Gastrocnemius medialis (tissue), 4 donors: ENCODE data around the gene SDC3. TPM values are rescaled to one million over a fixed set of nuclear protein-coding genes. Genes with fewer than 3 reads are reported as not detected.
A peak's percentile ranks its signal among the peaks of the same experiment; 100 is the strongest.

ENCODE experiments used
- ATAC-seq, 2 donors: fragments of 150-250 bp; one replicate each; pipeline ENCODE4 v1.9.1; 2016
- DNase-seq, 2 donors: peaks; one replicate each; pipeline ENCODE4 v3.0.0-alpha.2; 2019
- H3K27ac ChIP-seq, 4 donors: fragments of 200-600 bp; sonication (generic); 1 replicate in 1 of 4; 2 replicates in 3 of 4; pipeline ENCODE4 v1.5.1; 2016 to 2018; ENCODE audit warnings: mild to moderate bottlenecking in 2 of 4, moderate library complexity in 1 of 4
- H3K27me3 ChIP-seq, 3 donors: fragments of 200-600 bp; sonication (generic) in 2 of 3; 1 replicate in 1 of 3; 2 replicates in 2 of 3; pipeline versions ENCODE4 v1.5.1 to v1.6.0; 2016 to 2019; ENCODE audit warnings: mild to moderate bottlenecking in 1 of 3, moderate library complexity in 1 of 3
- H3K36me3 ChIP-seq, 2 donors: fragments of 200-600 bp; sonication (generic) in 1 of 2; one replicate each; pipeline ENCODE4 v1.5.1; 2017 to 2018
- H3K4me1 ChIP-seq, 2 donors: fragments of 200-600 bp; sonication (generic) in 1 of 2; one replicate each; pipeline ENCODE4 v1.5.1; 2016 to 2017; ENCODE audit warnings: mild to moderate bottlenecking in 2 of 2
- H3K4me3 ChIP-seq, 4 donors: fragments of 200-600 bp; sonication (generic) in 3 of 4; 1 replicate in 1 of 4; 2 replicates in 3 of 4; pipeline ENCODE4 v1.5.1; 2016 to 2019; ENCODE audit warnings: mild to moderate bottlenecking in 2 of 4
- H3K9me3 ChIP-seq, 3 donors: fragments of 200-600 bp; sonication (generic) in 2 of 3; 1 replicate in 1 of 3; 2 replicates in 2 of 3; pipeline ENCODE4 v1.5.1; 2016 to 2019
- CTCF ChIP-seq, 5 experiments: fragments of 450-650 bp in 3 of 5; fragments of 200-600 bp in 2 of 5; sonication (generic) in 2 of 5; IDR thresholded peaks in 4 of 5; conservative IDR thresholded peaks in 1 of 5; 1 replicate in 4 of 5; 2 replicates in 1 of 5; pipeline ENCODE4 v1.5.1; 2016 to 2019; ENCODE audit warnings: antibody characterized with exemption in 5 of 5, mild to moderate bottlenecking in 3 of 5, moderate library complexity in 3 of 5
- POLR2A ChIP-seq, 2 donors: fragments of 450-650 bp; IDR thresholded peaks; one replicate each; pipeline ENCODE4 v1.6.1; 2017; ENCODE audit warnings: antibody characterized with exemption in 2 of 2, mild to moderate bottlenecking in 2 of 2, moderate library complexity in 2 of 2
- in situ Hi-C, 4 donors: fragments of 200-750 bp; cut with MboI; loops; one replicate each; pipeline versions ENCODE4 v1.15.0 to v1.8.0; 2017; ENCODE audit warnings: low sequenced_read_pairs in 4 of 4
- intact Hi-C: fragments of 100-400 bp; cut with DNase I; formaldehyde crosslinking; loops from one replicate; pipeline ENCODE4 v1.15.1; 2023; ENCODE audit warnings: low total_unique reads
- total RNA-seq, 4 donors: library from RNA; depleted of rRNA; stranded (reverse); fragments of >200 nt; gene quantifications; one replicate each; pipeline versions ENCODE4 v1.1.0 to v1.2.3, GENCODE V29; 2016

Gene SDC3
- total RNA-seq, 4 donors from 2014 or later, result 2.7 to 5.6 (median 3.0) TPM

- H3K4me1 ChIP-seq, result peaks cover 8 to 13% of the 10 kb centered on the region in 2 donors
- in situ Hi-C loops, result no loop called here
- H3K27ac ChIP-seq, result peak overlapping the region in 1 of 4 donors; percentile 3
- ATAC-seq (peak; percentile 59 to 61), DNase-seq (no peak)
- intact Hi-C loops, result loop anchor here (5.0 kb wide), 1 partner anchor 127 kb away; no protein-coding TSS in a partner anchor
- H3K9me3 ChIP-seq, result no peaks in the 10 kb centered on the region
- H3K27me3 ChIP-seq, result no peaks in the 10 kb centered on the region
- no peak overlapping the region for H3K4me3 ChIP-seq
- TF ChIP-seq CTCF (IDR thresholded peaks at IDR 0.05 in 4 of 5, conservative IDR thresholded peaks at IDR 0.05 in 1 of 5) (peak; percentile 55 to 69 (median 62)), POLR2A (IDR thresholded peaks at IDR 0.05) (no peak)
- H3K36me3 ChIP-seq, result peaks cover 0 to 16% of the 10 kb centered on the region in 2 donors
Measured at GRCh38 chr1:30929135-30929889, 20.8 kb upstream of the SDC3 start.

GRCh38 chr1:30928789-30929134 is 20.2 kb upstream of the SDC3 start:
- Histone ChIP-seq H3K27ac (peak overlapping the region in 1 of 4 donors; percentile 3), H3K27me3 (no peaks in the 10 kb centered on the region), H3K4me3 (no peak overlapping the region), H3K9me3 (no peaks in the 10 kb centered on the region), H3K36me3 (peaks cover 0 to 10% of the 10 kb centered on the region in 2 donors), H3K4me1 (peaks cover 5 to 9% of the 10 kb centered on the region in 2 donors)
- in situ Hi-C loops (no loop called here), intact Hi-C loops (loop anchor here (5.0 kb wide), 1 partner anchor 126 kb away; no protein-coding TSS in a partner anchor)
- TF ChIP-seq POLR2A (IDR thresholded peaks at IDR 0.05) (no peak), CTCF (IDR thresholded peaks at IDR 0.05 in 4 of 5, conservative IDR thresholded peaks at IDR 0.05 in 1 of 5) (no peak)
- DNase-seq (no peak), ATAC-seq (peak in 1 of 2 donors; percentile 30)

- in situ Hi-C loops (no loop called here), intact Hi-C loops (loop anchor here (5.0 kb wide), 1 partner anchor 126 kb away; no protein-coding TSS in a partner anchor)
- DNase-seq, result no peak
Measured at GRCh38 chr1:30928171-30928570, 19.6 kb upstream of the SDC3 start.

GRCh38 chr1:30927448-30927847 is 18.9 kb upstream of the SDC3 start:
- in situ Hi-C loops, result no loop called here
- H3K27ac ChIP-seq, result no peak overlapping the region
- intact Hi-C loops, result loop anchor here (5.0 kb wide), 1 partner anchor 125 kb away; no protein-coding TSS in a partner anchor
- no peak for TF ChIP-seq CTCF (IDR thresholded peaks at IDR 0.05 in 4 of 5, conservative IDR thresholded peaks at IDR 0.05 in 1 of 5)
- TF ChIP-seq POLR2A (IDR thresholded peaks at IDR 0.05), result no peak
- no peak for ATAC-seq
- no peaks in the 10 kb centered on the region for H3K36me3 ChIP-seq
- H3K27me3 ChIP-seq, result no peaks in the 10 kb centered on the region
- no peak overlapping the region for H3K4me3 ChIP-seq
- peaks cover 5 to 9% of the 10 kb centered on the region in 2 donors for H3K4me1 ChIP-seq
- H3K9me3 ChIP-seq, result no peaks in the 10 kb centered on the region
- DNase-seq, result no peak

More at GRCh38 chr1:30928171-30928570, 19.6 kb upstream of the SDC3 start:
- Histone ChIP-seq H3K9me3 (no peaks in the 10 kb centered on the region), H3K36me3 (peaks cover 0 to 6% of the 10 kb centered on the region in 2 donors), H3K27ac (no peak overlapping the region), H3K4me1 (peaks cover 5 to 9% of the 10 kb centered on the region in 2 donors), H3K27me3 (no peaks in the 10 kb centered on the region), H3K4me3 (no peak overlapping the region)
- ATAC-seq, result no peak
- no peak for TF ChIP-seq CTCF (IDR thresholded peaks at IDR 0.05 in 4 of 5, conservative IDR thresholded peaks at IDR 0.05 in 1 of 5)
- TF ChIP-seq POLR2A (IDR thresholded peaks at IDR 0.05), result no peak
